Measurements from ENCODE around the gene NEIL3.

DNA sequence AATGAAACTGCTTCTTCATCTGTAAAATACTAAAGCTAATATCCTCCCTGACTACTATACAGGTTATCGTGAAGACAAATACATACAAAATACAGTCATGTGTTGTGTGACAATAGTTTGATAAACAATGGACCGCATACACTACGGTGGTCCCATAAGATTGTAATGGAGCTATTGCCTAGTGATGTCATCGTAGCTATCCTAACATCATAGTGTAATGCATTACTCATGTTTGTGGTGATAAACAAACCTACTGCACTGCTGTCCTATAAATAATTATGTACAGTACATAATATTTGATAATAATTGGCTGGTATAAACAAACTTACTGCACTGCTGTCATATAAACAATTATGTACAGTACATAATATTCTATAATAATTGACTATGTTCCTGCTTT lies 5.6 kb upstream of the NEIL3 start:
- TF ChIP-seq, protein P1, sequence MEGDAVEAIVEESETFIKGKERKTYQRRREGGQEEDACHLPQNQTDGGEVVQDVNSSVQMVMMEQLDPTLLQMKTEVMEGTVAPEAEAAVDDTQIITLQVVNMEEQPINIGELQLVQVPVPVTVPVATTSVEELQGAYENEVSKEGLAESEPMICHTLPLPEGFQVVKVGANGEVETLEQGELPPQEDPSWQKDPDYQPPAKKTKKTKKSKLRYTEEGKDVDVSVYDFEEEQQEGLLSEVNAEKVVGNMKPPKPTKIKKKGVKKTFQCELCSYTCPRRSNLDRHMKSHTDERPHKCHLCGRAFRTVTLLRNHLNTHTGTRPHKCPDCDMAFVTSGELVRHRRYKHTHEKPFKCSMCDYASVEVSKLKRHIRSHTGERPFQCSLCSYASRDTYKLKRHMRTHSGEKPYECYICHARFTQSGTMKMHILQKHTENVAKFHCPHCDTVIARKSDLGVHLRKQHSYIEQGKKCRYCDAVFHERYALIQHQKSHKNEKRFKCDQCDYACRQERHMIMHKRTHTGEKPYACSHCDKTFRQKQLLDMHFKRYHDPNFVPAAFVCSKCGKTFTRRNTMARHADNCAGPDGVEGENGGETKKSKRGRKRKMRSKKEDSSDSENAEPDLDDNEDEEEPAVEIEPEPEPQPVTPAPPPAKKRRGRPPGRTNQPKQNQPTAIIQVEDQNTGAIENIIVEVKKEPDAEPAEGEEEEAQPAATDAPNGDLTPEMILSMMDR (IDR thresholded peaks at IDR 0.05): no peak
- TF ChIP-seq POLR2A (IDR thresholded peaks at IDR 0.05): no peak

Data from testis (tissue), 2 donors.